Tongue (tissue), 1 donor: ENCODE measurements around the gene TMA7. TPM values are rescaled to one million over a fixed set of nuclear protein-coding genes. Genes with fewer than 3 reads are reported as not detected.

ENCODE experiments used
- total RNA-seq: library from RNA; depleted of rRNA; stranded (reverse); fragments of >200 nt; gene quantifications from one replicate; pipeline ENCODE4 v1.2.3, GENCODE V29; 2014

TMA7 gene
- total RNA-seq, 1 donor from 2014 or later: 188 TPM

Other genes starting within 250 kb of the TMA7 start
- not detected for gene CAMP, start 216.8 kb upstream of the TMA7 start, total RNA-seq
- gene ZNF589, start 199.2 kb upstream of the TMA7 start, total RNA-seq: 10.1 TPM
- gene NME6, start 138.9 kb upstream of the TMA7 start, total RNA-seq: 36.3 TPM
- not detected for gene SPINK8, start 106.6 kb upstream of the TMA7 start, total RNA-seq
- gene FBXW12, start 68.0 kb upstream of the TMA7 start, total RNA-seq: not detected
- gene PLXNB1, start 10.2 kb upstream of the TMA7 start, total RNA-seq: 48.2 TPM
- 11.5 TPM for gene CCDC51, start 138 bp upstream of the TMA7 start, total RNA-seq
- gene ATRIP, start 6.5 kb downstream of the TMA7 start, total RNA-seq: 8.7 TPM
- 43.8 TPM for gene SHISA5, start 63.9 kb downstream of the TMA7 start, total RNA-seq
- 9.4 TPM for gene PFKFB4, start 116.5 kb downstream of the TMA7 start, total RNA-seq
- 2.4 TPM for gene UCN2, start 123.5 kb downstream of the TMA7 start, total RNA-seq
- 54.8 TPM for gene COL7A1, start 155.1 kb downstream of the TMA7 start, total RNA-seq
- gene UQCRC1, start 169.4 kb downstream of the TMA7 start, total RNA-seq: 465 TPM
- gene TMEM89, start 181.5 kb downstream of the TMA7 start, total RNA-seq: not detected
- gene SLC26A6, start 195.2 kb downstream of the TMA7 start, total RNA-seq: 12.4 TPM
- 0.51 TPM for gene CELSR3, start 222.6 kb downstream of the TMA7 start, total RNA-seq
- 11.3 TPM for gene NCKIPSD, start 245.7 kb downstream of the TMA7 start, total RNA-seq